Naive thymus-derived CD4-positive, alpha-beta T cell (primary cell): ENCODE measurements around the gene TPH2. TPM values are rescaled to one million over a fixed set of nuclear protein-coding genes. Genes with fewer than 3 reads are reported as not detected.

ENCODE experiments used
- ATAC-seq: fragments of 150-1000 bp; cut with Tn5 transposase; 2 replicates; pipeline ENCODE4 v1.10.0; 2021; ENCODE audit warnings: mild to moderate bottlenecking, moderate library complexity
- CTCF ChIA-PET: fragments of 350-600 bp; sonication (Branson Sonifier 250); formaldehyde crosslinking; loops from one replicate; lab custom pipeline; 2021; ENCODE audit warnings: antibody characterized with exemption; lab: Charles Lee
- POLR2A ChIA-PET: fragments of 350-600 bp; sonication (Branson Sonifier 250); formaldehyde crosslinking; loops from one replicate; lab custom pipeline; 2021; ENCODE audit warnings: antibody characterized with exemption, inconsistent platforms; lab: Charles Lee
- DNase-seq, 9 donors: peaks; one replicate each; pipeline versions ENCODE4 v3.0.0 to v3.0.0-alpha.2; 2020 to 2022; ENCODE audit warnings: mixed read lengths in 1 of 9
- H3K27ac ChIP-seq: one replicate; pipeline ENCODE4 v1.7.0; 2013; ENCODE audit warnings: mild to moderate bottlenecking, low read depth, low read length, moderate library complexity
- H3K27me3 ChIP-seq, 2 donors: one replicate each; pipeline ENCODE4 v1.7.0; 2013; ENCODE audit warnings: low read length in 2 of 2, mild to moderate bottlenecking in 2 of 2, moderate library complexity in 2 of 2; ENCODE audit not compliant: control insufficient read depth in 2 of 2, insufficient read depth in 2 of 2
- H3K36me3 ChIP-seq, 3 experiments: 1 replicate in 2 of 3; 2 replicates in 1 of 3; pipeline ENCODE4 v1.7.0; 2013; ENCODE audit warnings: low read length in 3 of 3, mild to moderate bottlenecking in 3 of 3, moderate library complexity in 1 of 3; ENCODE audit not compliant: insufficient read depth in 3 of 3, control insufficient read depth in 2 of 3
- H3K4me1 ChIP-seq, 2 donors: one replicate each; pipeline ENCODE4 v1.7.0; 2013; ENCODE audit warnings: low read length in 2 of 2, mild to moderate bottlenecking in 2 of 2, moderate library complexity in 1 of 2; ENCODE audit not compliant: control insufficient read depth in 2 of 2, insufficient read depth in 2 of 2
- H3K4me3 ChIP-seq: 2 replicates; pipeline ENCODE4 v1.7.0; 2013; ENCODE audit warnings: mild to moderate bottlenecking, low read length
- H3K9me3 ChIP-seq, 3 experiments: 1 replicate in 2 of 3; 2 replicates in 1 of 3; pipeline ENCODE4 v1.7.0; 2013; ENCODE audit warnings: low read length in 3 of 3; ENCODE audit not compliant: control insufficient read depth in 2 of 3
- H3K27ac Mint-ChIP-seq, 9 donors: one replicate each; pipeline ENCODE4 v1.8.0; 2020 to 2022; ENCODE audit warnings: mixed read lengths in 9 of 9, mild to moderate bottlenecking in 8 of 9, moderate library complexity in 5 of 9, inconsistent platforms in 2 of 9
- H3K27me3 Mint-ChIP-seq, 5 donors: one replicate each; pipeline ENCODE4 v1.8.0; 2021 to 2022; ENCODE audit warnings: mixed read lengths in 5 of 5, mild to moderate bottlenecking in 1 of 5
- H3K36me3 Mint-ChIP-seq, 5 donors: one replicate each; pipeline ENCODE4 v1.8.0; 2020 to 2022; ENCODE audit warnings: mixed read lengths in 5 of 5, mild to moderate bottlenecking in 3 of 5, inconsistent platforms in 1 of 5
- H3K4me1 Mint-ChIP-seq, 7 donors: one replicate each; pipeline ENCODE4 v1.8.0; 2020 to 2022; ENCODE audit warnings: mixed read lengths in 7 of 7, mild to moderate bottlenecking in 3 of 7, inconsistent platforms in 1 of 7
- H3K4me3 Mint-ChIP-seq, 10 donors: one replicate each; pipeline ENCODE4 v1.8.0; 2020 to 2022; ENCODE audit warnings: mild to moderate bottlenecking in 10 of 10, mixed read lengths in 10 of 10, moderate library complexity in 6 of 10, inconsistent platforms in 2 of 10
- H3K9me3 Mint-ChIP-seq, 11 donors: one replicate each; pipeline ENCODE4 v1.8.0; 2020 to 2022; ENCODE audit warnings: mixed read lengths in 11 of 11, mild to moderate bottlenecking in 4 of 11, inconsistent platforms in 1 of 11, moderate library complexity in 1 of 11
- intact Hi-C, 2 donors: fragments of 100-400 bp; cut with micrococcal nuclease; formaldehyde crosslinking; loops; one replicate each; pipeline ENCODE4 v1.15.1; 2023
- polyA plus RNA-seq, 2 donors: library from polyadenylated mRNA; unstranded; fragments of 300-500 nt; fragmentation: Illumina TruSeq; gene quantifications; one replicate each; pipeline ENCODE4 v1.2.3, GENCODE V29; 2021
- total RNA-seq, 6 experiments: library from RNA in 5 of 6; stranded (reverse) in 5 of 6; gene quantifications; 1 replicate in 5 of 6; 2 replicates in 1 of 6; pipeline ENCODE4 v1.2.3 and lab custom pipeline; 2021 to 2026

Gene TPH2
- total and polyA plus RNA-seq, 7 experiments from 2014 or later, result 0.16 TPM; not detected in 6

- H3K4me1 Mint-ChIP-seq, result no peaks in the 10 kb centered on the region
Observed at GRCh38 chr12:71947645-71948105, 9.0 kb downstream of the TPH2 start.

GRCh38 chr12:71948390-71948789 is 9.7 kb downstream of the TPH2 start:
- Histone ChIP-seq H3K27ac (no peak overlapping the region), H3K4me3 (no peak overlapping the region), H3K9me3 (no peaks in the 10 kb centered on the region), H3K4me1 (no peaks in the 10 kb centered on the region), H3K27me3 (no peaks in the 10 kb centered on the region), H3K36me3 (no peaks in the 10 kb centered on the region)
- intact Hi-C loops, result no loop called here
- CTCF ChIA-PET, result no interaction called here
- Mint-ChIP-seq H3K9me3 (no peaks in the 10 kb centered on the region), H3K4me1 (no peaks in the 10 kb centered on the region), H3K36me3 (no peaks in the 10 kb centered on the region), H3K27me3 (peaks cover 22 to 40% (median 30%) of the 10 kb centered on the region in 5 donors), H3K4me3 (no peak overlapping the region), H3K27ac (no peak overlapping the region)
- no peak for ATAC-seq
- no peak for DNase-seq
- POLR2A ChIA-PET, result no interaction called here

More at GRCh38 chr12:71947645-71948105, 9.0 kb downstream of the TPH2 start:
- CTCF ChIA-PET, result no interaction called here
- no peak for ATAC-seq
- no peaks in the 10 kb centered on the region for H3K9me3 ChIP-seq
- no peak overlapping the region for H3K4me3 Mint-ChIP-seq
- H3K36me3 ChIP-seq, result no peaks in the 10 kb centered on the region
- DNase-seq, result no peak
- H3K4me1 ChIP-seq, result no peaks in the 10 kb centered on the region
- peaks cover 22 to 37% (median 37%) of the 10 kb centered on the region in 5 donors for H3K27me3 Mint-ChIP-seq
- no peak overlapping the region for H3K4me3 ChIP-seq
- intact Hi-C loops, result no loop called here
- no peak overlapping the region for H3K27ac Mint-ChIP-seq
- H3K9me3 Mint-ChIP-seq, result no peaks in the 10 kb centered on the region
- POLR2A ChIA-PET, result no interaction called here
- no peak overlapping the region for H3K27ac ChIP-seq
- no peaks in the 10 kb centered on the region for H3K36me3 Mint-ChIP-seq
- no peaks in the 10 kb centered on the region for H3K27me3 ChIP-seq

GRCh38 chr12:71949646-71950045 is 11.0 kb downstream of the TPH2 start:
- no peak overlapping the region for H3K4me3 ChIP-seq
- Mint-ChIP-seq H3K36me3 (no peaks in the 10 kb centered on the region), H3K4me3 (no peak overlapping the region), H3K27me3 (peaks cover 18 to 40% (median 27%) of the 10 kb centered on the region in 5 donors), H3K9me3 (no peaks in the 10 kb centered on the region), H3K27ac (no peak overlapping the region), H3K4me1 (no peaks in the 10 kb centered on the region)
- no peaks in the 10 kb centered on the region for H3K9me3 ChIP-seq
- H3K27ac ChIP-seq, result no peak overlapping the region
- no peak for DNase-seq
- H3K36me3 ChIP-seq, result no peaks in the 10 kb centered on the region
- ChIA-PET POLR2A (no interaction called here), CTCF (no interaction called here)
- H3K27me3 ChIP-seq, result no peaks in the 10 kb centered on the region
- no peaks in the 10 kb centered on the region for H3K4me1 ChIP-seq
- no peak for ATAC-seq
- intact Hi-C loops, result no loop called here

GRCh38 chr12:71950404-71950803 is 11.8 kb downstream of the TPH2 start:
- Histone ChIP-seq H3K27me3 (no peaks in the 10 kb centered on the region), H3K36me3 (no peaks in the 10 kb centered on the region), H3K9me3 (no peaks in the 10 kb centered on the region), H3K27ac (no peak overlapping the region), H3K4me3 (no peak overlapping the region), H3K4me1 (no peaks in the 10 kb centered on the region)
- Mint-ChIP-seq H3K27me3 (peaks cover 11 to 37% (median 20%) of the 10 kb centered on the region in 5 donors), H3K36me3 (no peaks in the 10 kb centered on the region), H3K4me1 (no peaks in the 10 kb centered on the region), H3K4me3 (no peak overlapping the region), H3K9me3 (no peaks in the 10 kb centered on the region), H3K27ac (no peak overlapping the region)
- intact Hi-C loops, result no loop called here
- ChIA-PET POLR2A (no interaction called here), CTCF (no interaction called here)
- ATAC-seq, result no peak
- no peak for DNase-seq

GRCh38 chr12:71950819-71951218 is 12.2 kb downstream of the TPH2 start:
- Mint-ChIP-seq H3K27ac (no peak overlapping the region), H3K27me3 (peaks cover 11 to 37% (median 17%) of the 10 kb centered on the region in 5 donors), H3K36me3 (no peaks in the 10 kb centered on the region), H3K4me1 (no peaks in the 10 kb centered on the region), H3K9me3 (no peaks in the 10 kb centered on the region), H3K4me3 (no peak overlapping the region)
- ChIA-PET CTCF (no interaction called here), POLR2A (no interaction called here)
- DNase-seq (no peak), ATAC-seq (no peak)
- Histone ChIP-seq H3K27ac (no peak overlapping the region), H3K36me3 (no peaks in the 10 kb centered on the region), H3K4me1 (no peaks in the 10 kb centered on the region), H3K4me3 (no peak overlapping the region), H3K9me3 (no peaks in the 10 kb centered on the region), H3K27me3 (peaks cover 0 to 1% of the 10 kb centered on the region in 2 donors)
- intact Hi-C loops, result no loop called here

GRCh38 chr12:71954083-71954778 is 15.6 kb downstream of the TPH2 start:
- H3K36me3 ChIP-seq, result no peaks in the 10 kb centered on the region
- no peak overlapping the region for H3K27ac Mint-ChIP-seq
- ATAC-seq (no peak), DNase-seq (no peak)
- no peak overlapping the region for H3K27ac ChIP-seq
- no peaks in the 10 kb centered on the region for H3K4me1 Mint-ChIP-seq
- peaks cover 0 to 3% of the 10 kb centered on the region in 2 donors for H3K27me3 ChIP-seq
- H3K4me3 ChIP-seq, result no peak overlapping the region
- no peak overlapping the region for H3K4me3 Mint-ChIP-seq
- H3K9me3 ChIP-seq, result no peaks in the 10 kb centered on the region
- H3K36me3 Mint-ChIP-seq, result no peaks in the 10 kb centered on the region
- H3K27me3 Mint-ChIP-seq, result peaks cover 8 to 19% (median 9%) of the 10 kb centered on the region in 5 donors
- intact Hi-C loops, result no loop called here
- H3K4me1 ChIP-seq, result no peaks in the 10 kb centered on the region
- ChIA-PET POLR2A (no interaction called here), CTCF (interaction anchor here (0.7 kb wide), 1 partner anchor 10 kb away, joined by 4 read pairs; no protein-coding TSS in a partner anchor)
- no peaks in the 10 kb centered on the region for H3K9me3 Mint-ChIP-seq

- H3K36me3 Mint-ChIP-seq, result no peaks in the 10 kb centered on the region
- no peak for ATAC-seq
- no peaks in the 10 kb centered on the region for H3K4me1 Mint-ChIP-seq
- POLR2A ChIA-PET, result no interaction called here
- no peak for DNase-seq
- CTCF ChIA-PET, result interaction anchor here (0.7 kb wide), 1 partner anchor 11 kb away, joined by 4 read pairs; no protein-coding TSS in a partner anchor
- no peak overlapping the region for H3K4me3 Mint-ChIP-seq
- no peaks in the 10 kb centered on the region for H3K9me3 Mint-ChIP-seq
- H3K27me3 Mint-ChIP-seq, result peaks cover 8 to 19% (median 15%) of the 10 kb centered on the region in 5 donors
- Histone ChIP-seq H3K4me3 (no peak overlapping the region), H3K36me3 (no peaks in the 10 kb centered on the region), H3K4me1 (no peaks in the 10 kb centered on the region), H3K27ac (no peak overlapping the region), H3K9me3 (no peaks in the 10 kb centered on the region), H3K27me3 (peaks cover 0 to 3% of the 10 kb centered on the region in 2 donors)
- intact Hi-C loops, result no loop called here
- H3K27ac Mint-ChIP-seq, result no peak overlapping the region
Observed at GRCh38 chr12:71954861-71955260, 16.2 kb downstream of the TPH2 start.
